ENCODE measurements around the gene UQCRC1. TPM values are rescaled to one million over a fixed set of nuclear protein-coding genes. Genes with fewer than 3 reads are reported as not detected.

The UQCRC1 gene
- total and polyA plus RNA-seq, 2 of the 8 experiments (the other 6 are each of a cell fraction or from before 2014, with no cell fraction given), result 310 to 720 TPM

- no peak for TF ChIP-seq HDAC6 (IDR thresholded peaks at IDR 0.05; ENCODE audit: low read depth, low read length)
Measured at GRCh38 chr3:48597408-48597800, 12.0 kb downstream of the UQCRC1 start (continued).

Measured in H1 (cell line).